HK-2 (cell line): ENCODE results near the gene LRP1B.

ENCODE experiments used
- DNase-seq: peaks from one replicate; pipeline ENCODE4 v3.0.0-alpha.2; 2018; ENCODE audit not compliant: unreplicated experiment

The LRP1B gene

DNA sequence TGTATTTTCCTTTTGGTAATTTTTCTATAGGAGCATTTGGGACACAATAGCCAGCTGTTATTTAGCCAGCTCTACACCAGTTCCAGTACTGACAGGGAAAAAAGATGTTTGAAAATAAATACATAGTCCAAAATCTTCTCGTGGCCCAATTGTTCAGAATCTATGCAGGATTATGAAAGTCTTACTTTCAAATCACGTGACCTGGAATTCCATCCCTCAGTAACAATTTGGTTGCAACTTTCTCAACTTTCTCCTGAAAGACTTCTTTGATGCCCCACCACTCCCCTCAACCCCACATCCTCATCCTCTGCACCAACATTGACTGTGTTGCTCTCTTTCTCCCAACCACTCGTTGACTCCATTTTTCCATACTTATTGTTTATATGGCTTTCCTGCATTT lies 539.0 kb downstream of the LRP1B start:
- no peak for DNase-seq

DNA sequence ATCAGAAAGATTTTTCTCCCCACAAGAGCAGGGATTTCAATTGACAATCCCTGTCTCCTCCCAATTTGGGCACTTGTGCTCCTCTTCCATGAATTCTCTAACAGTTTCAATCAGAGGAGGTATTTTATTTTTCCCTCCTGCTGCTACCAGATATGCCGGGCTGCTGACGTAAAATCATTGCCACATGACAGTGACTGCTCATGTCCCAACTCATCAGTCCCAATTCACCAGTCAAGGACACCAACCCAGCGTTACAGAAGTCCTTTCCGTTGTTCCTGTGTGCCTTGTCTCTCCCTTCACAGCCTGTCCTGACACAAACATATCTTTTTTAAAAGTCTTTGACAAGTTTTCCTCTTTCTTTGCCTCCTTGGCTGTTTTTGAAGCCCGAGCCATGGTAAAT lies 540.2 kb downstream of the LRP1B start:
- DNase-seq: no peak

DNA sequence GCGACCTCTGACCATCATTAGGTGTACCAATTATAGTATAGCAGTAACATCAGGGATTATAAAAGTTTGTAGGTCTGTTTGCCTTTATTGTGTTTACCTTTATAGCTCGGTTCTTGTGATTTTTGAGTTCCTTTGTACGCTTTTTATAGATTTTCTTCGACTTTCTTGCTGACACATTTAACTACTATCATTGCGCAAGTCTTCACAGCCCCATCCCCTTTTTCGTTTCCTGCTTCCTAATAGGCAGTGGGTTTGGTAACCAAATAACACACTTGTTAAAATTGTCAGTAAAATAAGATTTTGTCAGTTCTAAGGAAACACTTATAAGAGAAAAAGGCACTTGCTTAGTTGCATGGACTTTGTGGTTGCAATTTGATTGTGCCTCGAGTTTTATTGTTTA lies 541.5 kb downstream of the LRP1B start:
- DNase-seq: no peak

DNA sequence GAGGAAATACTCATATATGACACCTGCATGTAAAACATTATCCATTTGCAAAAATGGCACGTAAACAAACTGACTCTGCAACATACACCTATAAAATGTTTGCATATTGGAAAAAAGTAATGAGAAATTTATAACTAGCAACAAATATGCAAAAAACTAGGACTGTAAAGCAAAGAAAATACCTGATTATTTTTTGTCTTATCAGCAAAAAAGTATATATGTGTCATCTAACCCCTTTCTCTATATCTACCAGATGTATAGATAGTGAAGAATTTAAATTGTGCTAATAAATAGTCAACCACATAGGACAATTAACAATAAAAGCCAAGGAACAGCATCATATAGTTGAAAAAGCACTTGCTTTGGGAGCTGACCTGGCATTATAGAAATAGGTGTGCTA lies 543.8 kb downstream of the LRP1B start:
- no peak for DNase-seq

DNA sequence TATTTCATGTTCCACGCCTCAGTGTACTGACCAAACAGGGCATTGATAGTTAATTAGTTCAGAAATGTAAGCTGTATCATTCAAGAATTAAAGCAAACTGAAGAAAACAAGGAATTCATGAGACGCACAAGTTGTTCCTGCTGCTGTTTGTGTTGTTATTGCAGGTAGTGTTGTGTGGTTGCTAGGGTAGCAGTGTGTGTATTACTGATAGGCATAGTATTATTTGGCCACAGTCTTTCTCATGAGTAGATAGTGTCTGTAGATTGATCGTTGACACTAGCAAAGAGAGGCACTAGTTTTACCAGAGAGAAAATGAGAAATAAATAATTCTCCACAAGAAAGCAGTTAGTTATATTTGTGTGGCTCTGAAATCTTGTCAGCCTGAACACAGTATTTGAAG lies 548.6 kb downstream of the LRP1B start:
- DNase-seq: no peak

DNA sequence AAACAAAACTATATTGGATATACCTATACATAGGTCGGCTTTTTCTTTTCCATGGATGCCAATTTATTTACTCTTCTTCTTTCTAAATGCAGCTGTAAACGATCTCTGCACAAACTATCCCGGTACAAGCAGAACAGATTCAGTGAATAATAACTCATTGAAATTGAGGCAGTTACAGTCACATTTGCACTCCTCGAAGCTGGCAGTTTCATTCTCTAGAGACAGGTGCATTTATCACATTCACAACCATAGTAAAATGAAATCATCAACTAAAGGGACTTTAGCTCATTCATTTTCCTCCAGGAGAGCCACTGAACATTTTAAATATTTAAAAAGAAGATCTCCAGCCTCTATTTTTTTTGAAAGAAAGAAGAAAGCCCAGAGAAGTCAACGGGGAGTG lies 551.7 kb downstream of the LRP1B start:
- DNase-seq: no peak

DNA sequence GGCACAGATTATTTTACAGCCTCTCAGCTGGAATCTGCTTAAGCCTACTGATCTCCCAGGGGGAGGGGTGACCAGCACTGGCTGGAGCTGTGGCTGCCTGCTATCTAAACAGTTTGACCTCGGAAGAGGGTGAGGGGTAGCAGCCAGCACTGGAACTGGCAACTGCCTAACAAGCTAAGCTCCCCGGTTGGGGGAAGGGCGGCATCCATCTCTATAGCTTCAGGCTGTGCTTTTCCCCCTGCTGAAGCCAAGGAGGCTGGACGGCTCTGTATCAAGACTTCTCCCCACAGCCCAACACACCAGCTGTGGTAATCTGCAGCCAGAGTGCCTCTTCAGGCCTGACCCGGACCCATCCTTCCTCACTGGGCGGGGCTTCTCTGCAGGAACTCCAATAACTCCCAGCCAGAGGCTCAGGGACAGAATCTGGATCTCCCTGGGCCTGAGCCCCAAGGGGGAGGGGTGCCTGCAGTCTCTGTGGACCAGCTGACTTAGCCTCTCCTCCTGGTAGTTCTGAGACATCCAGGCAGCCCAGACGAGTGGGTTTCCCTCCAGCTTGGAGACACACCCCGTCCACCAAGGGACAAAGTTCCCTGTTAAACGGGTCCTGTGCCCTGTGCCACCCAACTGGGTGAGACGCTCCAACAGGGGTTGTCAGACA lies 560.2 kb downstream of the LRP1B start:
- DNase-seq: no peak

DNA sequence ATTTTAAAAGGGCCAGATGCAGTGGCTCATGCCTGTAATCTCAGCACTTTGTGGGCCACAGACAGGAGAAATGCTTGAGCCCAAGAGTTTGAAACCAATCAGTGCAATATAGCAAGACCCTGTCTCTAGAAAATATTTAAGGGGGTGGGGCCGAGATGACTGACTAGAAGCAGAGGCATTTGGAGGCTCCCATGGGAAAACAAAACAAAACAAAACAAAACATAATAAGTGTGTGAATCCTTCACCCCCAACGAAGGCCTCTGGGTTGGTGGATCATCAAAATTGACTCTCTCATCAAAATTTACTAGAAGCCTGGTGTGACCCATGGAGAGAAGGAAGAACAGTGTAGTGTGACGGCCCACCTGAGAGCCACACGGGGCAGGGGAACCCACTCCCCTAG lies 560.9 kb downstream of the LRP1B start:
- DNase-seq: no peak

DNA sequence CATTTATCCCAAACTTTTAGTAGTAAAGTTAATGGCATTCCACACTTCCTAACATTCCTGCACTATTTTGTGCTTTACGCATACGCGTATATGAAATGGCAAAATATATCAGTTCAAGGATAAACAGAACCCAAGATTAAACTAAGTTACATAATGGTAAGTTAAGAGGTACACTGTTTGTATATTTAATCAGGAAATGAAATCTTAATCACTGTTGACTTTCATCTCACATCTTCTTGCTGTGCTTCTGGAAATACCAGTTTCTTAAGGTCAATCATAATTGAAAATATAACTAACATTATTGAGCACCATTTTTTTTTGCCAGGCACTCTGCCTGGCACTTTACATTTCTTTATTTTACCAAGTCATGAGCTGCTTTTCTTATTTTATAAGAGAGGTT lies 565.2 kb downstream of the LRP1B start:
- DNase-seq: no peak

DNA sequence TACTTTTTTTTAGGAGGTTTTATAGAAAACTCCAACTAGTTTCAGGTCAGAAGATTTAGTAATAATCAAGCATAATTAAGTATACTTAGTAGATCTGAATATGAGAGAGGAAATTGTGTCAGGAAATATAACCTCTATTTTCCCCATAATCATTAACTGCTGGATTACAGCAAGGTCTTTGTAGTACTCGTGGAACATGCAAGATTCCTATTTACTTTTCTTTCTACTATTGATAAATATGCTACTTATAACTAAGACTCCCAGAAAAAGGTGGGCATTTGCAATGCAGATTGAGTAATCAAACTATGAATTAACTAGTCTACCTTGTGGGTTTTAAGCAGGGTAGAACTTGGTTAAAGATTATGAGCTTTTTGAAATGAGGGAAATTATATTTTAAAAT lies 570.1 kb downstream of the LRP1B start:
- no peak for DNase-seq

DNA sequence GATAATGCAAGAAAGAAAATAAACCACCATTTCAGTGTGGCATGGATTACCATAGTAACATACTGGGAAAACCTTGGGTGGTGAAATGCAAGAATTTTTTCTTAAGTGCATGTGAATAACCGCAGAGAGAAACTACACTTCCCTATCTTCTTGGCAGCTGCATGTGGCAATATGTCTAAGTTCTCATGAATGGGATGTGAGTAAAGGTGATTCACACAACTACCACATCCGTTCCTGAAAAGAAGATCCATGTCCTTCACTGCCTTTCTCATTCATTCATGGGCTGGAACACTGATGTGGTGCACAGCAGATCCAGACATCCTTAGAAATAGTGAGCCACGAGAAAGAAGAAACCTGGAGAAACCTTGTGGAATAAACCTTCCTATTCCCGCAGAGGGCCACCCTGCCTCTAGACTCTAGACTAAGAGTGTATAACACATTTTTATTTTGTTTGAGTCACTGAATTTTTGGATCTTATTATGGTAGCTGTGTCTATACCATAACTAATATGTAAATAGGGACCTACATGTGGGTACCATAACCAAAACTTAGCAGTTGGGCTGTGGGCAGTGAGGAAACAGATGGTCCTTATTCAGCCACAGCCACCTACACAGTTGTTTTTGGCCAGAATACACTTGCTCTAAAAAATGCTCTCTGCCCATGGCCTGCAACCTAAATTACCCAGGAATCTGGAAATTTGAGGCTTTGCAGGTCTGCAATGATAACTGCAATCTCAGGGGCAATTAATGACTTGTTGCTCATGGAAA lies 573.3 kb downstream of the LRP1B start:
- peak; percentile 21 for DNase-seq

DNA sequence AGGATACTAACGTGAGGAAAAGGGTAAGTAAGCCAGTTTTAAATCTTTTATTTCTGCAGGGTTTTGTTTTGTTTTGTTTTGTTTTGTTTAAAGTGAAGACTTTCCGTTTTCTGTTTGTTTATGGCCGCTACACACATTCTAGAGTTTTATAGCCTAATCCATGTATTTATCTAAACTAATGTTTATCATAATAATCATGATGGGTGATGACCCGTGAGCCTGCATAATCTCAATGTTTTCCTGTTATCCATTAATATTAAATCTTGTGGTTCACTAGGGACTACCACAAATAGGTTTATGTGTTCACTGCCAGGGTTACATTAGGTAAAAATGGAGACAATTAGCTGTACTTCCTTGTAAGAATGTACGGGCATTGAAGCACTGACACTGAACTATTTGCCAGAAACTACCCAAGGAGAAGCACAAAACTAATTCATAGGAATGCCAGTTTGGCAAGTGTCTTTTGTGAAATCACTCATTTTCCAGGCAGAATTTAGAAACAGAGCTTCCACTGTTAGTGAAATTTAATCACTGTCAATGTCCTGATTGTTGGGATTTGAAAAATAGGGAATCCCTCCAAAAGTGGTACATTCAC lies 574.8 kb downstream of the LRP1B start:
- no peak for DNase-seq

DNA sequence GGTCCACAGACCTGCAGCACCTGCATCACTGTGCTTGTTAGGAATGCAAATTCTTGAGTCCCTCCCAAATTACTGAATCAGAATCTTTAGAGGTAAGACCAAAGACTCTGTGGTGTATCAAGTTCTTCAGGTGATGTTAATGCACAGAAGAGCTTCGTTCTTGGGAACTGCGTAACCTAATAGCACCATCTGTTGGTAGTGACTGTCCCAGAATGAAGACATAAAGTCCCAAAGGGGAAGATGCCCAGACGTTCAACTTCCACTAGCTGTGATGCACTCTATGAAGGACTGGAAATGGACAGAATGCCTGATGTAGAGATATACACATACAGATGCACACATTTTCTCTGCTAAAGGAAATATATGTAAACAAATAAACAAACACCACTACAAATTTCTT lies 576.0 kb downstream of the LRP1B start:
- no peak for DNase-seq

DNA sequence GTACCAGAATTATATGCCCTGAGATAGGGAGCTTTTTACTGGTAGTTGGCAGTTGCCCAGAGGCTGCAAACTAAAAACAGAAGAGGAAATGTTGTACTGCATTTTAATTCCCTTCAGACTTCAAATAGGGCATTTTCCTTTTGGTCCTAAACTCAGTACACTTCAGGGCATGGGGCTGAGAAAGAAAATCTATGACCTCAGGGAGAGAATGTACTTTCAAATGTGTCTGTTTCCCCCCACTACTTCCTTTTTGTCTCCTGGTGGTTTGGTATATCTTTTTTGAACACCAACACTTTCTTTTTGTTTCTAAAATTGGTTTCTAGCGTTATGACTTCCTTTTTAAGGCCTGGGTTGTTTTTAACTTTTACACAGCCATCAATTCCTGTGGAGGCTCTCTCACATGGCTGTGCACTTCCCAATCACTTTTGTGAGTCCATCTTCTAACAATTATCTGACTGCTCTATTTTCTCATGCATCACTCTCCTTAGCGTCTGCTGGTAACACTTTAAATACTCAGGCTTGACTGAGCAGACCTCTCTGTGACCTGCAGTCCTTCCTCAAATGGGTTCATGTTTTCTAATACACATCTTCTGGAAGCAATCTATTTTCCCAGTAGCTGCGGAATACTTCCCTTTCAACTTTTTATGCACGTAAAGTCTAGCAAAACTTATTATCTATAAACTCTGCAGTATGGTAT lies 596.0 kb downstream of the LRP1B start:
- no peak for DNase-seq

DNA sequence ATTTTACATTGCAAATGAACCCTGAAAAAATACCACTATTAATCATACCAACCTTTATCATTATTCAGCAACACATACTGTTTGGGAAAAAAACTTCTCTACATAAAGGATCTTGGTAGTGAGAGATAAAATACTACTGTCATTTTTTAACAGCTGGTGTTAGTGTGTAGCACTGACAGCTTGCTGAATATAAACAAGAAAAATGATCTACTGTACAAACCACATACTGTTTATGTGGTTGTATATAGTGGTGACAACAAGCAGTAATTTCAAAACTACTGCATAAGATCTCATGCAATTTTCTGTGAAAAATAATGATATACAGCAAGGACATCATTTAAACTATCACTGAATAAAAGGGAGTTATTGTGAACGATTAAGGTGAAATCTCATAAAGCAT lies 601.2 kb downstream of the LRP1B start:
- no peak for DNase-seq

DNA sequence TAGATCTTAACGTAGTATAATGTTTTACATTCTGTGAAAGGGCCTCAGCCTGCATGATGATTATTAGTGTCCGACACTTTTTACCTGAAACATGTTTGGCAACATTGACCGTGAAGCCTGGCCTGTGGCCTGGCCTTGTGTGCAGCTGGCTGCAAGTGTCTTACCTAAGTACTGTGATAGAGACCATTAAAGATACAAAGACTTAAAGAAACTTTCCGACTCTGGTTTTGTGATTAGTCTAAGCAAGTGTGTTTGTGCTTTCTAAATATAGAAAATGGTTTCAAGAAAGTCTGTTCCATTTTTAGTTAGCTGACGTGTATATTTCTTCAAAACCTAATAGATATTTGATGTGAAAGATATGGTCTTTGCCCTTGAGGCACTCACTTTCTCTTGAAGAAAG lies 601.8 kb downstream of the LRP1B start:
- no peak for DNase-seq

DNA sequence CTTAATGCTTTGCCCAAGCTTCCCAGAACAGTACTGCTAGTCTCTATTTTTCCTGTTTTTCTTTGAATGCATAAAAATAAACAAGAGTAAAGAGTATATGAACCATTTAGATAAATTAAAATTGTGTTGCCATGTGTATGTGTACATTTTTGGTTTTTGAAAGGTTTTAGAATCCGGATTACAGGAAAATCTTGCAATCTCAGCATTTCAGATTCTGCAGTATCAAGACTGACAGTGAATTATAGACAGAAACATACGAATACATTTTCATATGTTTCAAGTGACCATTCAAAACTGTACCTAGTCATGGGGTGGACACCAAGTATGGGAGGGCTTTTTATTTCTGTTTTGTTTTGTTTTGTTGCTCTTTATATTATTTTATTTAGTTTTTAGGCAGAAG lies 604.1 kb downstream of the LRP1B start:
- DNase-seq: no peak

DNA sequence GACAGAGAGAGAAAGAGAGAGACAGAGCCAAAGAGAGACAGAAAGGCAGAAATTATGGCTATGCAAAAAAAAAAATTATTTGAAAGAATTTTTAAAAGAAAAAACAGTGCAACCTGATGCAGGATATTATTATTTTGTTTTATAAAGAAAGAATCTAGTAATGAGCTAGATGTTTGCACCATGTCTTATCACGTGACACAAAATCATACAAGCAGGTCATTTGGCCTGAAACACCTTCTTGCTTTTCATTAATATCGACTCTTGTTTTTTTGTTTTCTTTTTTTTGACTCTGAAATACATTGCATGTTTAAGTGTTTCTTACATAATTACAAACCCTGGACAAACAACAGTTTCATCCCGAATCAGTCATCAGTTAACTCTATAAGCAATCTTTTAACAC lies 606.0 kb downstream of the LRP1B start:
- DNase-seq: no peak

DNA sequence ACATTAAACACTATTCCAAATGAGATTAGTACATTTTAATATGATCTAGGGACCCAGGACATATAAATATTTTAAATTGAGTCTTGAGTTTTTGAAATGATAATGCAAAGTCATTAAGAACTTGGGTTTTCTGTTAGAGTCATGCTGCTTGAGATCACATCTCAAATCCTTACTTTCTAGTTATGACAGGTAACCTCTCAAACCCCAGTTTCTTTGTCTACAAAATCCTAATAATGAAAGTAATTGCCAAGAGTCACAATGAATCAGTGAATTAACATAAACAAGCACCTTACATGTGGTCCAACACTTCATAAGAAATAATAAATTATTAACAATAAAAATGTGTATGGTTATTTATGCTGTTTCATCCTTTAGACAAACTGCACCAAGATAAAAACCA lies 607.6 kb downstream of the LRP1B start:
- DNase-seq: no peak

DNA sequence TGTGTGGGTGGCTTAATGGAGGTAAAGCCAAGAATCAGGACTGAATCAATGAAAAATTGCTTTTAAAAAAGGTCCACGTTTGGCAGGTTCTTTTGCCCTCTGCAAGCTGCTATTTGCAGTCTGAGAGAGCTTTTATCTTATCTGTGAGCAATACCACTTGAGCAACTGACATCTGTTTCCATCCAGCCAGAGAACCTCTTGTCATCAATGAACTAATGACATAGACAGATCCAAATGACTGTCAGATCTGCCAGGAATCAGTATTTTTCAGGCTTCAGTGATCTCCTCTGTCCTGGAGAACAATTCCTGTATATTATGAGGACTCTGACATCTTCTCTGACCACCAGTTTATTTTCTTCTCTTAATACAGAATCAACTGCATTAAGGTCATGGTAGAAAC lies 608.1 kb downstream of the LRP1B start:
- no peak for DNase-seq

DNA sequence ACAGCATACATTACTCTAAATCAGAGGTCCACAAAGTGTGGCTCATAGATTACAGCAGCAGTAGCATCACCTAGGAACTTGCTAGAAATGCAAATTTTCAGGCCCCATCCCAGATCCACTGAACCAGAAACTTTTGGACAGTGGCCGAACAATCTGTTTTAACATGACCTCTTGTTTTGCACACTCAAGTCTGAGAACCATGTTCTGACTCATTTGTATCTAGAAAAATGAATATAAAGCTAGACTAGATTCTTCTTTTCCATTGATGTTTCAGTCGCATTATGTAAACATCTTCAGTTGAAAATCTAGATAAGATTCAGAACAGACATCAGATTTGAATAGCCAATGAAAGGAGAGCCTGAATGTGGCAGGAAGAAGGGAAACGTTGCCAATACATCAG lies 608.8 kb downstream of the LRP1B start:
- no peak for DNase-seq

DNA sequence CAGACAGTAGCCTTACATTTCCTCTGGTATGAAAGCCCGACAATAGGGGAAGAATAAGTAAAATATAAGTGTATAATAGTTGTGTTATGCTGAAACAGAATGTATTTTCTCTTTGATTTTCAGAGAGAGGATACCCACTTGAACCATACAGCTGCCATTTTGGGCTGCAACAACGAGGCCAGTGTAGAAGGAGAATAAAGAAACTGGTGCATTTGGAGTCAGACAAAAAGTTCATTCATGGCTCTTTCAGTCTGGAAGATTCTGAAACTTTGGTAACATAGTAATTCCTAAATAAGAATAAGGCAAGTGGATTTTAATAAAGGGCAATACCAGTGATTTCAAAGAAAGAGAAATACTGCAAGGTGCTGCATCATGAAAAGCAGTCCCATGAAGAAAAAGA lies 610.9 kb downstream of the LRP1B start:
- DNase-seq: no peak
